ENCODE data around the gene ZNF467.

Gene ZNF467

GRCh38 chr7:149808311-149808710 is 34.9 kb upstream of the ZNF467 start:
- no peak for DNase-seq (ENCODE audit: low spot score)

GRCh38 chr7:149806726-149807125 is 33.3 kb upstream of the ZNF467 start:
- DNase-seq (ENCODE audit: low spot score), result no peak

GRCh38 chr7:149804106-149804505 is 30.7 kb upstream of the ZNF467 start:
- DNase-seq (ENCODE audit: low spot score), result no peak

GRCh38 chr7:149803551-149804074 is 30.2 kb upstream of the ZNF467 start:
- no peak for DNase-seq (ENCODE audit: low spot score)

GRCh38 chr7:149802966-149803365 is 29.6 kb upstream of the ZNF467 start:
- DNase-seq (ENCODE audit: low spot score), result no peak

GRCh38 chr7:149801816-149802215 is 28.4 kb upstream of the ZNF467 start:
- no peak for DNase-seq (ENCODE audit: low spot score)

- no peak for DNase-seq (ENCODE audit: low spot score)
Measured at GRCh38 chr7:149801002-149801566, 27.7 kb upstream of the ZNF467 start.

GRCh38 chr7:149800169-149800555 is 26.8 kb upstream of the ZNF467 start:
- no peak for DNase-seq (ENCODE audit: low spot score)

- peak; percentile 84 for DNase-seq (ENCODE audit: low spot score)
Measured at GRCh38 chr7:149799397-149800168, 26.2 kb upstream of the ZNF467 start.

- DNase-seq (ENCODE audit: low spot score), result no peak
Measured at GRCh38 chr7:149797771-149798170, 24.4 kb upstream of the ZNF467 start.

GRCh38 chr7:149796287-149796860 is 23.0 kb upstream of the ZNF467 start:
- no peak for DNase-seq (ENCODE audit: low spot score)

GRCh38 chr7:149795126-149795525 is 21.7 kb upstream of the ZNF467 start:
- DNase-seq (ENCODE audit: low spot score), result no peak

GRCh38 chr7:149794661-149795060 is 21.3 kb upstream of the ZNF467 start:
- DNase-seq (ENCODE audit: low spot score), result no peak

GRCh38 chr7:149793261-149793660 is 19.9 kb upstream of the ZNF467 start:
- no peak for DNase-seq (ENCODE audit: low spot score)

GRCh38 chr7:149792220-149792595 is 18.8 kb upstream of the ZNF467 start:
- DNase-seq (ENCODE audit: low spot score), result no peak

- DNase-seq (ENCODE audit: low spot score), result no peak
Measured at GRCh38 chr7:149791411-149792219, 18.2 kb upstream of the ZNF467 start.

- no peak for DNase-seq (ENCODE audit: low spot score)
Measured at GRCh38 chr7:149790754-149791360, 17.5 kb upstream of the ZNF467 start.

GRCh38 chr7:149790146-149790548 is 16.8 kb upstream of the ZNF467 start:
- DNase-seq (ENCODE audit: low spot score), result no peak

GRCh38 chr7:149789101-149789500 is 15.7 kb upstream of the ZNF467 start:
- DNase-seq (ENCODE audit: low spot score), result no peak

- no peak for DNase-seq (ENCODE audit: low spot score)
Measured at GRCh38 chr7:149788300-149788851, 15.0 kb upstream of the ZNF467 start.

GRCh38 chr7:149787428-149788299 is 14.3 kb upstream of the ZNF467 start:
- DNase-seq (ENCODE audit: low spot score), result peak; percentile 85
